A549 (cell line): ENCODE results near the gene BCAS1. TPM values are rescaled to one million over a fixed set of nuclear protein-coding genes. Genes with fewer than 3 reads are reported as not detected.

ENCODE experiments used
- ATAC-seq, 2 experiments: fragments of 200-7000 bp in 1 of 2; fragments of >200 bp in 1 of 2; cut with Nextera tagmentation in 1 of 2; cut with Tn5 transposase in 1 of 2; 3 replicates each; pipeline versions ENCODE4 v1.8.0 to v1.9.1; 2018 to 2020; ENCODE audit warnings: mild to moderate bottlenecking in 1 of 2, moderate library complexity in 1 of 2
- CTCF ChIA-PET: fragments of 300-600 bp; sonication (Branson Sonifier 250); formaldehyde crosslinking; extraction: SDS; loops from one replicate; lab custom pipeline; 2021; ENCODE audit warnings: antibody characterized with exemption, inconsistent platforms; lab: Yijun Ruan, JAX
- POLR2A ChIA-PET: fragments of 350-600 bp; formaldehyde crosslinking; extraction: SDS; loops from one replicate; lab custom pipeline; 2021; ENCODE audit warnings: antibody characterized with exemption, inconsistent platforms; lab: Yijun Ruan, JAX
- DNase-seq, 2 experiments: peaks; one replicate each; pipeline versions ENCODE4 v3.0.0 to v3.0.0-alpha.2; 2011 to 2016; ENCODE audit warnings: low read depth in 1 of 2, low spot score in 1 of 2
- FAIRE-seq: peaks from 2 replicates; lab custom pipeline; 2011; peaks lifted over from hg19 to GRCh38; lab: Jason Lieb, UNC
- H3K27ac ChIP-seq, 2 experiments: fragments of >200 bp; sonication (Bioruptor Twin); formaldehyde crosslinking; 3 replicates each; pipeline ENCODE4 v1.5.1; 2016 to 2017
- H3K4me1 ChIP-seq: fragments of >200 bp; sonication (Bioruptor Twin); formaldehyde crosslinking; 3 replicates; pipeline ENCODE4 v1.6.1; 2016
- H3K4me2 ChIP-seq: fragments of >200 bp; sonication (Bioruptor Twin); formaldehyde crosslinking; 3 replicates; pipeline ENCODE4 v1.6.1; 2016
- H3K4me3 ChIP-seq: fragments of >200 bp; sonication (Bioruptor Twin); formaldehyde crosslinking; 3 replicates; pipeline ENCODE4 v1.5.1; 2016
- H3K9me3 ChIP-seq: fragments of >200 bp; sonication (Bioruptor Twin); formaldehyde crosslinking; 3 replicates; pipeline ENCODE4 v1.6.1; 2016
- BCL3 ChIP-seq: fragments of >200 bp; sonication (Bioruptor Twin); formaldehyde crosslinking; IDR thresholded peaks from 3 replicates; pipeline ENCODE4 v1.6.1; 2016
- CBX8 ChIP-seq: fragments of 200-600 bp; sonication (generic); IDR thresholded peaks from 2 replicates; pipeline ENCODE4 v1.6.1; 2016
- E2F6 ChIP-seq: IDR thresholded peaks from 2 replicates; pipeline ENCODE4 v1.6.1; 2012; ENCODE audit warnings: low read depth, borderline replicate concordance
- ESRRA ChIP-seq: fragments of 150-350 bp; IDR thresholded peaks from 2 replicates; pipeline ENCODE4 v1.6.1; 2014; ENCODE audit warnings: mild to moderate bottlenecking, low read length, borderline replicate concordance
- FOSB ChIP-seq: fragments of 250-450 bp; sonication (Bioruptor Pico); IDR thresholded peaks from 2 replicates; pipeline ENCODE4 v1.5.0; 2020; ENCODE audit warnings: mild to moderate bottlenecking, moderate library complexity
- FOXS1 ChIP-seq: fragments of 250-450 bp; sonication (Bioruptor Pico); IDR thresholded peaks from 2 replicates; pipeline ENCODE4 v1.5.0; 2020; ENCODE audit warnings: mild to moderate bottlenecking, moderate library complexity
- GATA3 ChIP-seq: IDR thresholded peaks from 2 replicates; pipeline ENCODE4 v1.6.1; 2012; ENCODE audit warnings: borderline replicate concordance
- HOXA7 ChIP-seq: fragments of 250-450 bp; sonication (Bioruptor Pico); IDR thresholded peaks from 2 replicates; pipeline ENCODE4 v1.5.0; 2020; ENCODE audit warnings: mild to moderate bottlenecking, moderate library complexity
- HOXB5 ChIP-seq: fragments of 250-450 bp; sonication (Bioruptor Pico); IDR thresholded peaks from 2 replicates; pipeline ENCODE4 v1.5.0; 2020; ENCODE audit warnings: mild to moderate bottlenecking, moderate library complexity
- JUNB ChIP-seq: fragments of >200 bp; sonication (Bioruptor Twin); formaldehyde crosslinking; IDR thresholded peaks from 2 replicates; pipeline ENCODE4 v1.6.1; 2016
- MAX ChIP-seq: IDR thresholded peaks from 2 replicates; pipeline ENCODE4 v1.6.1; 2012
- NFE2L2 ChIP-seq: fragments of 150-350 bp; conservative IDR thresholded peaks from 2 replicates; pipeline ENCODE4 v1.6.1; 2014; ENCODE audit warnings: low read length
- RCOR1 ChIP-seq: fragments of 150-350 bp; IDR thresholded peaks from 2 replicates; pipeline ENCODE4 v1.6.1; 2014; ENCODE audit warnings: antibody characterized with exemption, low read length, low read depth
- SREBF2 ChIP-seq: fragments of 450-650 bp; IDR thresholded peaks from 2 replicates; pipeline ENCODE4 v1.6.1; 2014; ENCODE audit warnings: mild to moderate bottlenecking, moderate library complexity
- TFCP2L1 ChIP-seq: fragments of 250-450 bp; sonication (Bioruptor Pico); IDR thresholded peaks from 2 replicates; pipeline ENCODE4 v1.5.0; 2021; ENCODE audit warnings: mild to moderate bottlenecking
- TP53 ChIP-seq: fragments of 250-450 bp; sonication (Bioruptor Pico); IDR thresholded peaks from 2 replicates; pipeline ENCODE4 v1.5.0; 2021; ENCODE audit warnings: mild to moderate bottlenecking, moderate library complexity
- WGBS: methylation state at CpG from one replicate; pipeline ENCODE4 v1.1.6; 2017; ENCODE audit errors: missing lambda C conversion rate; 5-methylcytosine and 5-hydroxymethylcytosine counted together
- polyA plus RNA-seq, 4 experiments: library from polyadenylated mRNA; depleted of rRNA in 3 of 4; stranded (reverse); fragments of >200 nt; fragmentation: RNase III in 1 of 4; extraction: RNeasy Plus Mini Kit Qiagen cat#74134 plus additional on column Dnase treatment in 1 of 4; gene quantifications; 2 replicates in 3 of 4; 3 replicates in 1 of 4; pipeline ENCODE4 v1.2.3, GENCODE V29; 2011 to 2017
- TF ChIP-seq, protein P1 (sequence below): IDR thresholded peaks from 2 replicates; pipeline ENCODE4 v1.6.1; 2012
- TF ChIP-seq, protein P2 (sequence below): fragments of 450-650 bp; IDR thresholded peaks from 2 replicates; pipeline ENCODE4 v1.6.1; 2014; ENCODE audit warnings: antibody characterized with exemption
- TF ChIP-seq, protein P3 (sequence below): fragments of 200-600 bp; sonication (generic); IDR thresholded peaks from 2 replicates; pipeline ENCODE4 v1.6.1; 2016; ENCODE audit warnings: antibody characterized with exemption, mild to moderate bottlenecking, moderate library complexity
- TF ChIP-seq, protein P4 (sequence below): fragments of >200 bp; sonication (Bioruptor Twin); formaldehyde crosslinking; IDR thresholded peaks from 2 replicates; pipeline ENCODE4 v1.6.1; 2016

BCAS1 gene
- polyA plus RNA-seq, 2 of the 4 experiments (the other 2 are of a cell fraction): 1.4 to 3.9 TPM

DNA sequence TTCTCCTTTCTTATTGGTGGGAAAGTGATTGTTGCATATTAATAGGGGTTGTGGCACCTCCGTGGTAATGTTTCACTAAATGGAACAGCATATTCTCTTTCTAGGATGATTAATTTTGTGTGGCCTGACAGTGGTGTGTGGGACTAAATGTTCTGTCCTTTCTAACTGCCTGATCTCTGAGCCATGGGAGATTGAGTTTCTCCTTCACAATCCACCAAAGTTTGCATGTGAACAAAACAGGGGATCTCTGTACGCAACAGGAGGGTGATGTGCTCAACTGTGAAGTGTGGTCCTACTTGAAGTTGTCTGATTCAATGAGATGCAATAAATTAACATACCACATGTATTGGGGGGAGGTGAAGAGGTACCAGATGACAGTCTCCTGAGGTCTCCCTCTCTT lies 19.3 kb downstream of the BCAS1 start:
- POLR2A ChIA-PET: no interaction called here
- Histone ChIP-seq H3K4me2 (no peak overlapping the region), H3K27ac (no peak overlapping the region), H3K4me3 (no peak overlapping the region), H3K4me1 (no peaks in the 10 kb centered on the region), H3K9me3 (no peaks in the 10 kb centered on the region)
- FAIRE-seq (no peak), ATAC-seq (no peak), DNase-seq (no peak)
- TF ChIP-seq E2F6: no peak
- no peak for TF ChIP-seq FOXS1 (CRISPR knock-in tag)
- TF ChIP-seq HOXB5 (CRISPR knock-in tag): no peak
- TF ChIP-seq GATA3: no peak
- TF ChIP-seq, protein P1, sequence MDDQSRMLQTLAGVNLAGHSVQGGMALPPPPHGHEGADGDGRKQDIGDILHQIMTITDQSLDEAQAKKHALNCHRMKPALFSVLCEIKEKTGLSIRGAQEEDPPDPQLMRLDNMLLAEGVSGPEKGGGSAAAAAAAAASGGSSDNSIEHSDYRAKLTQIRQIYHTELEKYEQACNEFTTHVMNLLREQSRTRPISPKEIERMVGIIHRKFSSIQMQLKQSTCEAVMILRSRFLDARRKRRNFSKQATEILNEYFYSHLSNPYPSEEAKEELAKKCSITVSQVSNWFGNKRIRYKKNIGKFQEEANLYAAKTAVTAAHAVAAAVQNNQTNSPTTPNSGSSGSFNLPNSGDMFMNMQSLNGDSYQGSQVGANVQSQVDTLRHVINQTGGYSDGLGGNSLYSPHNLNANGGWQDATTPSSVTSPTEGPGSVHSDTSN: no peak
- TF ChIP-seq BCL3: no peak
- TF ChIP-seq JUNB: no peak
- TF ChIP-seq, protein P2, sequence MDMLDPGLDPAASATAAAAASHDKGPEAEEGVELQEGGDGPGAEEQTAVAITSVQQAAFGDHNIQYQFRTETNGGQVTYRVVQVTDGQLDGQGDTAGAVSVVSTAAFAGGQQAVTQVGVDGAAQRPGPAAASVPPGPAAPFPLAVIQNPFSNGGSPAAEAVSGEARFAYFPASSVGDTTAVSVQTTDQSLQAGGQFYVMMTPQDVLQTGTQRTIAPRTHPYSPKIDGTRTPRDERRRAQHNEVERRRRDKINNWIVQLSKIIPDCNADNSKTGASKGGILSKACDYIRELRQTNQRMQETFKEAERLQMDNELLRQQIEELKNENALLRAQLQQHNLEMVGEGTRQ: no peak
- TF ChIP-seq, protein P3, sequence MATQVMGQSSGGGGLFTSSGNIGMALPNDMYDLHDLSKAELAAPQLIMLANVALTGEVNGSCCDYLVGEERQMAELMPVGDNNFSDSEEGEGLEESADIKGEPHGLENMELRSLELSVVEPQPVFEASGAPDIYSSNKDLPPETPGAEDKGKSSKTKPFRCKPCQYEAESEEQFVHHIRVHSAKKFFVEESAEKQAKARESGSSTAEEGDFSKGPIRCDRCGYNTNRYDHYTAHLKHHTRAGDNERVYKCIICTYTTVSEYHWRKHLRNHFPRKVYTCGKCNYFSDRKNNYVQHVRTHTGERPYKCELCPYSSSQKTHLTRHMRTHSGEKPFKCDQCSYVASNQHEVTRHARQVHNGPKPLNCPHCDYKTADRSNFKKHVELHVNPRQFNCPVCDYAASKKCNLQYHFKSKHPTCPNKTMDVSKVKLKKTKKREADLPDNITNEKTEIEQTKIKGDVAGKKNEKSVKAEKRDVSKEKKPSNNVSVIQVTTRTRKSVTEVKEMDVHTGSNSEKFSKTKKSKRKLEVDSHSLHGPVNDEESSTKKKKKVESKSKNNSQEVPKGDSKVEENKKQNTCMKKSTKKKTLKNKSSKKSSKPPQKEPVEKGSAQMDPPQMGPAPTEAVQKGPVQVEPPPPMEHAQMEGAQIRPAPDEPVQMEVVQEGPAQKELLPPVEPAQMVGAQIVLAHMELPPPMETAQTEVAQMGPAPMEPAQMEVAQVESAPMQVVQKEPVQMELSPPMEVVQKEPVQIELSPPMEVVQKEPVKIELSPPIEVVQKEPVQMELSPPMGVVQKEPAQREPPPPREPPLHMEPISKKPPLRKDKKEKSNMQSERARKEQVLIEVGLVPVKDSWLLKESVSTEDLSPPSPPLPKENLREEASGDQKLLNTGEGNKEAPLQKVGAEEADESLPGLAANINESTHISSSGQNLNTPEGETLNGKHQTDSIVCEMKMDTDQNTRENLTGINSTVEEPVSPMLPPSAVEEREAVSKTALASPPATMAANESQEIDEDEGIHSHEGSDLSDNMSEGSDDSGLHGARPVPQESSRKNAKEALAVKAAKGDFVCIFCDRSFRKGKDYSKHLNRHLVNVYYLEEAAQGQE: no peak
- TF ChIP-seq FOSB: no peak
- no peak for TF ChIP-seq HOXA7 (CRISPR knock-in tag)
- TF ChIP-seq ESRRA: no peak
- no peak for TF ChIP-seq MAX
- TF ChIP-seq SREBF2: no peak
- TF ChIP-seq NFE2L2: no peak
- TF ChIP-seq RCOR1: no peak
- no peak for TF ChIP-seq CBX8
- TF ChIP-seq TP53 (CRISPR knock-in tag): no peak
- TF ChIP-seq, protein P4, sequence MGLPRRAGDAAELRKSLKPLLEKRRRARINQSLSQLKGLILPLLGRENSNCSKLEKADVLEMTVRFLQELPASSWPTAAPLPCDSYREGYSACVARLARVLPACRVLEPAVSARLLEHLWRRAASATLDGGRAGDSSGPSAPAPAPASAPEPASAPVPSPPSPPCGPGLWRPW: no peak
- no peak for TF ChIP-seq TFCP2L1 (CRISPR knock-in tag)
- CTCF ChIA-PET: interaction anchor here (1.9 kb wide), 1 partner anchor 11 kb away, joined by 6 read pairs; no protein-coding TSS in a partner anchor
- WGBS: 68% methylated on average over 2 of the region's 2 CpGs
